GM12873 (cell line): ENCODE results near the gene LYRM7.

Source experiments
- CTCF ChIP-seq: IDR thresholded peaks from 2 replicates; pipeline ENCODE4 v1.5.1; 2012; ENCODE audit warnings: low read depth, mild to moderate bottlenecking, moderate library complexity, low read length, control low read depth; ENCODE audit not compliant: insufficient read depth; ENCODE audit errors: missing control alignments

Gene LYRM7

GRCh38 chr5:131193106-131193505 lies 22.4 kb downstream of the LYRM7 start:
- TF ChIP-seq CTCF = no peak

GRCh38 chr5:131194725-131195124 lies 24.0 kb downstream of the LYRM7 start:
- TF ChIP-seq CTCF = no peak

DNA sequence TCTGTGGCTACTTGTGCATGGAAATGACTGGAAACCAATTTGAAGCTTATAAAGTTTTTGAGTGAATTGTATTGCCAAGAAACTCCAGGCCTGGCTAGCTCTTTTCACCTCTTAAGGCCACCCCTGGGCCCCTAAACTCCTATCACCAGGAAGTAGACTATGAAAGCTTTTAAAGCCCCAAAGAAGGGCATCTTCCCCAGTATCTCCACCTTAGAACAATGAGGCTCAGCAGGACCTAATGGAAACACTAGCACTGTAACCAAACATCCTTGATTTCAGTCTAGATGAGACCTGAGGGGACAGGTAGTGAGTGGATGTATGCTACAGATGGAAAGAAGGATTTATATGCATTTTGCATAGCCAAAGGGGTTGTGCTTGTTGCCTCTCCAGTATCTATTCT lies 25.0 kb downstream of the LYRM7 start:
- no peak for TF ChIP-seq CTCF

GRCh38 chr5:131196331-131196730 lies 25.6 kb downstream of the LYRM7 start:
- no peak for TF ChIP-seq CTCF

DNA sequence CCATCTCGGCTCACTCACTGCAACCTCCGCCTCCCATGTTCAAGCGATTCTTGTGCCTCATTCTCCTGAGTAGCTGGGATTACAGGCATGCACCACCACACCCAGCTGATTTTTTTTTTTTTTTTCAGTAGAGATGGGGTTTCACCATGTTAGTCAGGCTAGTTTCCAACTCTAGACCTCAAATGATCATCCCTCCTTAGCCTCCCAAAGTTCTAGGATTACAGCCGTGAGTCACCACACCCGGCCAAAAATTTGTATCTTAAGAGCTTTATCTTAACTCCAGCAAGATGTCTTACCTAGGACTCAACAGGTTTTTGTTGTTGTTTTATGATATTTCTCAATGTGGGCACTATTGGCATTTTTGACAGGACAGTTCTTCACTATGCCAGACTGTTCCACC lies 27.9 kb downstream of the LYRM7 start:
- no peak for TF ChIP-seq CTCF

DNA sequence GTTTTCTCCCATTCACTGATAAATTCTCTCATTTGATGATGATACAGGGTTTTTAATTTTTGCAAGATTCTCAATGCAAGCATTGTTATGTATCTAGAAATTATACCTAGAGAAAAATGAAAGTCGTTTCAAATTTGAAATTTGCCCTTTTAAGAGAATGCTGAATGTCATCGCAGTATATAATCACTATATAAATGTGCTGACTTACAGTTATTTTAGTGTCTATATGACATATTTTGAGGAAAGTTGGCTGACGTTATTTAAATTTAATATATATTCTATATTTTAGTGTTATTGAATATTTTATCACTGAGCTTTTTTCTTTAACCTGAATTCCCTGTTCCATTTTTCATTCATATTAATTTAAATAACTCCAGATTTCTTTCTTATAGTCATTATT lies 29.8 kb downstream of the LYRM7 start:
- TF ChIP-seq CTCF = no peak

GRCh38 chr5:131204964-131205363 lies 34.2 kb downstream of the LYRM7 start:
- TF ChIP-seq CTCF = no peak
